Mesothelial cell of epicardium (in vitro differentiated cells): Measurements from ENCODE around the gene CMTM4. TPM values are rescaled to one million over a fixed set of nuclear protein-coding genes. Genes with fewer than 3 reads are reported as not detected.
"Not testable (repeated sequence)": the region's sequence is repeated elsewhere in the genome, so short reads cannot be mapped to it uniquely, and the experiment has no call there.

Source experiments
- DNase-seq, 2 experiments: peaks; one replicate each; pipeline ENCODE4 v3.0.0; 2021; ENCODE audit warnings: low spot score in 2 of 2; ENCODE audit not compliant: unreplicated experiment in 2 of 2
- H3K27ac Mint-ChIP-seq: 2 replicates; pipeline ENCODE4 v1.8.0; 2021; ENCODE audit warnings: mixed read lengths
- H3K27me3 Mint-ChIP-seq: 2 replicates; pipeline ENCODE4 v1.8.0; 2021; ENCODE audit warnings: low read depth, mixed read lengths
- H3K36me3 Mint-ChIP-seq: 2 replicates; pipeline ENCODE4 v1.8.0; 2021; ENCODE audit warnings: mixed read lengths
- H3K4me1 Mint-ChIP-seq: 2 replicates; pipeline ENCODE4 v1.8.0; 2021; ENCODE audit warnings: mixed read lengths
- H3K4me3 Mint-ChIP-seq: 2 replicates; pipeline ENCODE4 v1.8.0; 2021; ENCODE audit warnings: mild to moderate bottlenecking, moderate library complexity, mixed read lengths
- H3K9me3 Mint-ChIP-seq: 2 replicates; pipeline ENCODE4 v1.8.0; 2021; ENCODE audit warnings: mixed read lengths
- CTCF ChIP-seq: fragments of 200-600 bp; sonication (generic); IDR thresholded peaks from one replicate; pipeline ENCODE4 v1.5.0; 2021; ENCODE audit warnings: antibody characterized with exemption; ENCODE audit not compliant: unreplicated experiment
- total RNA-seq: library from RNA; stranded (reverse); gene quantifications from 3 replicates; pipeline ENCODE4 v1.2.1, GENCODE V29; 2021

Gene CMTM4
- total RNA-seq, 1 donor from 2014 or later = 63.4 TPM

GRCh38 chr16:66670691-66671388, 25.7 kb downstream of the CMTM4 start:
- peaks cover 3% of the 10 kb centered on the region for H3K36me3 Mint-ChIP-seq
- no peaks in the 10 kb centered on the region for H3K4me1 Mint-ChIP-seq
- no peak overlapping the region for H3K4me3 Mint-ChIP-seq
- no peaks in the 10 kb centered on the region for H3K9me3 Mint-ChIP-seq
- no peak overlapping the region for H3K27ac Mint-ChIP-seq
- TF ChIP-seq CTCF = no peak
- H3K27me3 Mint-ChIP-seq = no peaks in the 10 kb centered on the region
- DNase-seq = no peak

- Mint-ChIP-seq H3K4me1 (no peaks in the 10 kb centered on the region), H3K27ac (no peak overlapping the region), H3K27me3 (no peaks in the 10 kb centered on the region), H3K4me3 (no peak overlapping the region), H3K9me3 (no peaks in the 10 kb centered on the region), H3K36me3 (peaks cover 3% of the 10 kb centered on the region)
- TF ChIP-seq CTCF = no peak
- DNase-seq = no peak
Measured at GRCh38 chr16:66668777-66669444, 27.6 kb downstream of the CMTM4 start.

- Mint-ChIP-seq H3K9me3 (no peaks in the 10 kb centered on the region), H3K4me1 (peaks cover under 1% of the 10 kb centered on the region), H3K36me3 (no peaks in the 10 kb centered on the region), H3K4me3 (no peak overlapping the region), H3K27me3 (no peaks in the 10 kb centered on the region), H3K27ac (no peak overlapping the region)
- DNase-seq = no peak
- no peak for TF ChIP-seq CTCF
Measured at GRCh38 chr16:66667944-66668343, 28.6 kb downstream of the CMTM4 start.

GRCh38 chr16:66662445-66663194, 33.9 kb downstream of the CMTM4 start:
- Mint-ChIP-seq H3K4me1 (peaks cover 36% of the 10 kb centered on the region), H3K27me3 (no peaks in the 10 kb centered on the region), H3K36me3 (no peaks in the 10 kb centered on the region), H3K4me3 (no peak overlapping the region), H3K27ac (peak overlapping the region; percentile 88), H3K9me3 (no peaks in the 10 kb centered on the region)
- TF ChIP-seq CTCF = no peak
- no peak for DNase-seq

- Mint-ChIP-seq H3K4me1 (peaks cover 36% of the 10 kb centered on the region), H3K27ac (peak overlapping the region; percentile 97)
- not testable (repeated sequence) for H3K36me3 Mint-ChIP-seq, H3K27me3 Mint-ChIP-seq, H3K9me3 Mint-ChIP-seq, DNase-seq, H3K4me3 Mint-ChIP-seq
Measured at GRCh38 chr16:66661671-66662346, 34.7 kb downstream of the CMTM4 start.

GRCh38 chr16:66661210-66661560, 35.4 kb downstream of the CMTM4 start:
- no peaks in the 10 kb centered on the region for H3K9me3 Mint-ChIP-seq
- H3K27me3 Mint-ChIP-seq = no peaks in the 10 kb centered on the region
- peak overlapping the region; percentile 97 for H3K27ac Mint-ChIP-seq
- H3K4me1 Mint-ChIP-seq = peaks cover 36% of the 10 kb centered on the region
- TF ChIP-seq CTCF = no peak
- DNase-seq = no peak
- no peaks in the 10 kb centered on the region for H3K36me3 Mint-ChIP-seq
- no peak overlapping the region for H3K4me3 Mint-ChIP-seq
